GM10266 (cell line): ENCODE results near the gene C5.

ENCODE experiments used
- DNase-seq: peaks from one replicate; pipeline ENCODE4 v3.0.0; 2012; ENCODE audit errors: extremely low spot score
- CTCF ChIP-seq: IDR thresholded peaks from 2 replicates; pipeline ENCODE4 v1.5.1; 2012; ENCODE audit warnings: mild to moderate bottlenecking, low read depth; ENCODE audit not compliant: control insufficient read depth, insufficient read depth; ENCODE audit errors: missing control alignments

Gene C5

DNA sequence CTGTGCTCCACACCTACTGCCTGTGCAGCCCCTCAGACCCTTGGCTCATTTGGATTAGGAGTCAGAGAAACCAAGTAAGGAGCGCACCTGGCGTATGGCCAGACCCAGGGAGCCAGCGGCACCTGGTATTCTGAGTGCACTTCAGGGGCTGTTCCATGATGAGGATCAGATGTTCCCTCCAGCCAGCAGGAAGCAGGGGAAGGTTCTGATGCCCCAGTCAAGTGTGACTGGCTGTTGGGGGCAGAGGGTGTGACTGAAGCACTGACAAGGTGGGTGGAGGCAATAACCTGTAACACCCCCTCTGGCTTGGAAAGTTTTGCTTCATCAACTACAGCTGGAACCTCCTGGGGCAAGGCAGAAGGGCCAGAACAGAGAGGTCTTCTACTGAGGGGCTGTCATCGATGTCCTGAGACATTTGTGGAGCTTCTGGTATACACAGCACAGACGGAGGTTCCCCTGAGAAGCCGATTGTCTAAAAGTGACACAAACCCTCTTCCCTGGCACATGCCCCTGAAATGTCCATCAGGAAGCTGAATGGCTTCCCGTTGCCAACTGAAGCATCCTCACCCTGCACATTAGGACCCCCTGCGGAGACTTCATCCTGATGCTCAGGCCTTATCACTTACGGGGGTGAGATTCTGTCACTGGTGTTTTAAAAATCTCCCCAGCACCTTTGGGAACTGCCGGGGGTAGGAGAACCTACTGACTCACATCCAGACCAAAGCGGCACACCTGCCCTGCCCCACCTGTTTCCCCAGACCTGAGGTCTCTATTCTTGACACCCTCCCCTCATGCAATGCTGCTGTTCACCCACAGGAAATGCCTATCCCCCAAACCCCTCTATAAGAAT lies 144.5 kb downstream of the C5 start:
- no peak for TF ChIP-seq CTCF
- DNase-seq: no peak

- DNase-seq: no peak
Observed at GRCh38 chr9:120904978-120905301, 145.1 kb downstream of the C5 start.

DNA sequence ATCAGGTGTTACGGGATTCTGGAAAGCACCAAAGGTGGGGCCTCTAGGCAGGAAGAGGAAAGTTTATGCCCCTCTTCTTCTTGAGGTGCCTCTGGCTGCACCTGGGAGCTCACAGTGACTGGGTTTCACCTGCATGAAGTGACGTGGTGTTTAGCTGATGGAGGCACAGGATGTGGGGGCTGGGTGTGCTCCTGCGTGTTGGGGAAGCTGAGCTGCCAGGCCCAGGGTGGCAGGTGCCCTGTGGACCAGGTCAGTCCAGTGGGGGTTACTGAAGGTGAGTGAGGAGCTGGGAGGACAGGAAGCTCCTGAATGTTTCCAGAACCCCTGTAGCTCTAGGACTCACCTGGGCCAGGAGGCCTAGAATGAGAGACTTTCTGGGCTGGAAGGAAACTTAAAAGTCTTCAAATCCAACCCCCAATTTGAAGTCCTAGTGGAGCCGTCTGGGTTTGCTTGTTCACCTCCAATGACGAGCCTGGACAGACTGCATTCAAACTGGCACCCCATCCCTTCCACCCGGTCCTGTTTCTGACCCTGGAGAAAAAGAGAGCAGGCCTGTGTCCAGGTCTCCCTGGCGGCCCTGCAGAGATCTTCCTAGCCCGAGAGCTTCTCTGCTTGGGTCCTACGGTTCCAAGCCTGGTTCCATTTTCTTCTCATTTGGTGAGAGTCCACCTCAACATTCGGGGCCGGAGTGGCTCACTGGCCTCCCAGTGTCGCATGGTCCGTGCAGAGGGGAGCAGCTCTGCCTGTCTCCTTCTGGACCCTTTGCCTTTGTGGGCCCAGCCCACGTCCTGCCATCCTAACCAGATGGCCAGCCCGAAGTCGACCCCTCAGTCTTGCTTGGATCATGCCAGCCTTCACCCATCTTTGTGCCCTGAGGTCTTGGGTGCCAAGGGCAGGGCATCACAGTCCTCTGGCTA lies 145.8 kb downstream of the C5 start:
- no peak for DNase-seq
- no peak for TF ChIP-seq CTCF

More at GRCh38 chr9:120904978-120905301, 145.1 kb downstream of the C5 start:
- no peak for TF ChIP-seq CTCF

GRCh38 chr9:120902569-120903535 lies 147.2 kb downstream of the C5 start:
- TF ChIP-seq CTCF: no peak
- no peak for DNase-seq
